T-cell (primary cell): ENCODE results near the gene TSC2. TPM values are rescaled to one million over a fixed set of nuclear protein-coding genes. Genes with fewer than 3 reads are reported as not detected.

ENCODE experiments used
- ATAC-seq, 4 experiments: fragments of 200-7000 bp in 3 of 4; fragments of 150-1000 bp in 1 of 4; cut with Tn5 transposase; replicated peaks in 1 of 4; 1 replicate in 3 of 4; 2 replicates in 1 of 4; pipeline ENCODE4 v1.10.0; 2021; ENCODE audit warnings: moderate library complexity in 3 of 4, mild to moderate bottlenecking in 2 of 4, moderate number of reproducible peaks in 1 of 4
- CTCF ChIA-PET, 2 donors: fragments of 300-600 bp; sonication (Branson Sonifier 250); formaldehyde crosslinking; loops; one replicate each; lab custom pipeline; 2022; ENCODE audit warnings: antibody characterized with exemption in 2 of 2; lab: Charles Lee
- POLR2A ChIA-PET, 2 donors: fragments of 300-600 bp; sonication (Branson Sonifier 250); formaldehyde crosslinking; loops; one replicate each; lab custom pipeline; 2022; ENCODE audit warnings: antibody characterized with exemption in 2 of 2; lab: Charles Lee
- DNase-seq, 35 experiments: peaks; one replicate each; pipeline versions ENCODE4 v3.0.0 to v3.0.0-alpha.2; 2013 to 2023
- H3K27ac ChIP-seq: one replicate; pipeline ENCODE4 v1.5.1; 2013; ENCODE audit warnings: low read length
- H3K27me3 ChIP-seq, 2 experiments: replicated peaks in 1 of 2; 1 replicate in 1 of 2; 2 replicates in 1 of 2; pipeline versions ENCODE4 v1.6.1 to v1.7.0; 2013; ENCODE audit warnings: low read length in 1 of 2, mixed read lengths in 1 of 2; ENCODE audit not compliant: control insufficient read depth in 2 of 2, insufficient read depth in 2 of 2; ENCODE audit errors: extremely low read depth in 1 of 2
- H3K36me3 ChIP-seq, 2 donors: 1 replicate in 1 of 2; 2 replicates in 1 of 2; pipeline versions ENCODE4 v1.6.1 to v1.7.0; 2013; ENCODE audit warnings: low read length in 1 of 2; ENCODE audit not compliant: control insufficient read depth in 2 of 2, insufficient read depth in 1 of 2; ENCODE audit errors: extremely low read depth in 1 of 2
- H3K4me1 ChIP-seq, 2 experiments: 1 replicate in 1 of 2; 2 replicates in 1 of 2; pipeline versions ENCODE4 v1.6.1 to v1.7.0; 2013; ENCODE audit warnings: low read length in 2 of 2, mixed read lengths in 1 of 2; ENCODE audit not compliant: insufficient read depth in 2 of 2, control insufficient read depth in 1 of 2; ENCODE audit errors: extremely low read depth in 1 of 2
- H3K4me3 ChIP-seq, 2 donors: 1 replicate in 1 of 2; 2 replicates in 1 of 2; pipeline versions ENCODE4 v1.5.1 to v1.7.0; 2013; ENCODE audit warnings: mild to moderate bottlenecking in 2 of 2, low read length in 1 of 2, moderate library complexity in 1 of 2; ENCODE audit not compliant: control insufficient read depth in 1 of 2; ENCODE audit errors: extremely low read depth in 1 of 2
- H3K9me3 ChIP-seq: 2 replicates; pipeline ENCODE4 v1.7.0; 2013
- H3K27ac Mint-ChIP-seq, 2 donors: one replicate each; pipeline ENCODE4 v1.8.0; 2020 to 2021; ENCODE audit warnings: mild to moderate bottlenecking in 2 of 2, mixed read lengths in 2 of 2
- H3K27me3 Mint-ChIP-seq, 2 donors: one replicate each; pipeline ENCODE4 v1.8.0; 2021 to 2022; ENCODE audit warnings: mixed read lengths in 2 of 2
- H3K36me3 Mint-ChIP-seq: one replicate; pipeline ENCODE4 v1.8.0; 2021; ENCODE audit warnings: mixed read lengths
- H3K4me1 Mint-ChIP-seq, 3 donors: one replicate each; pipeline ENCODE4 v1.8.0; 2020 to 2022; ENCODE audit warnings: mixed read lengths in 3 of 3, mild to moderate bottlenecking in 1 of 3
- H3K4me3 Mint-ChIP-seq, 3 donors: one replicate each; pipeline ENCODE4 v1.8.0; 2020 to 2022; ENCODE audit warnings: mild to moderate bottlenecking in 3 of 3, mixed read lengths in 3 of 3, moderate library complexity in 3 of 3
- H3K9me3 Mint-ChIP-seq, 3 donors: one replicate each; pipeline ENCODE4 v1.8.0; 2020 to 2022; ENCODE audit warnings: mixed read lengths in 3 of 3
- WGBS: methylation state at CpG from one replicate; pipeline ENCODE4 v1.1.5; 2013; ENCODE audit warnings: missing lambda C conversion rate; ENCODE audit not compliant: insufficient coverage; 5-methylcytosine and 5-hydroxymethylcytosine counted together
- total RNA-seq, 35 experiments: library from RNA in 6 of 35; stranded (reverse) in 6 of 35; fragments of 120-200 nt in 1 of 35; gene quantifications; one replicate each; pipeline versions ENCODE4 v1.2.1 to v1.2.4 and lab custom pipeline; 2013 to 2026

The TSC2 gene
- total RNA-seq, 5 donors from 2014 or later (not counting 1 experiment from before 2014, with no cell fraction given) = 134 to 181 (median 161) TPM

- Histone ChIP-seq H3K9me3 (no peaks in the 10 kb centered on the region), H3K4me1 (peaks cover 0 to 9% of the 10 kb centered on the region in 2 experiments), H3K36me3 (no peaks in the 10 kb centered on the region), H3K27ac (no peak overlapping the region), H3K4me3 (no peak overlapping the region), H3K27me3 (peaks cover 0 to 41% of the 10 kb centered on the region in 2 experiments)
- DNase-seq = peak in 1 of 35 experiments; percentile 42
- H3K27me3 Mint-ChIP-seq = peaks cover 4 to 20% of the 10 kb centered on the region in 2 donors
- no peak overlapping the region for H3K4me3 Mint-ChIP-seq
- POLR2A ChIA-PET = interaction anchor here in 1 of 2 donors (0.6 kb wide), 1 partner anchor 983 kb away, joined by 6 read pairs; no protein-coding TSS in a partner anchor
- no peak overlapping the region for H3K27ac Mint-ChIP-seq
- no peaks in the 10 kb centered on the region for H3K9me3 Mint-ChIP-seq
- H3K36me3 Mint-ChIP-seq = no peaks in the 10 kb centered on the region
- CTCF ChIA-PET = no interaction called here
- WGBS = 48% methylated on average over 12 of the region's 13 CpGs
- peaks cover 0 to 7% (median 2%) of the 10 kb centered on the region in 3 donors for H3K4me1 Mint-ChIP-seq
- ATAC-seq = peak in 1 of 4 experiments; percentile 24
These were observed 31.3 kb upstream of the TSC2 start for GRCh38 chr16:2016407-2016922.

- Mint-ChIP-seq H3K27me3 (peaks cover 11 to 34% of the 10 kb centered on the region in 2 donors), H3K4me3 (peak within 1 kb of the TSS in 1 of 3 donors; percentile 56), H3K36me3 (no peaks in the 10 kb centered on the region), H3K27ac (no peak within 1 kb of the TSS), H3K4me1 (peaks cover 9 to 20% (median 13%) of the 10 kb centered on the region in 3 donors), H3K9me3 (no peaks in the 10 kb centered on the region)
- WGBS = 4% methylated on average over 29 of the region's 33 CpGs
- DNase-seq = peak in 4 of 35 experiments; percentile 18 to 29 (median 25)
- ChIA-PET POLR2A (no interaction called here), CTCF (no interaction called here)
- Histone ChIP-seq H3K36me3 (no peaks in the 10 kb centered on the region), H3K4me1 (peaks cover 2 to 29% of the 10 kb centered on the region in 2 experiments), H3K9me3 (no peaks in the 10 kb centered on the region), H3K27me3 (peaks cover 0 to 55% of the 10 kb centered on the region in 2 experiments), H3K27ac (no peak within 1 kb of the TSS), H3K4me3 (peak within 1 kb of the TSS in 1 of 2 donors; percentile 26)
- no peak for ATAC-seq
These were observed 28.3 kb upstream of the TSC2 start, which contains the start of gene NPW for GRCh38 chr16:2019518-2019920. NPW (plus strand) TSS chr16:2019785.

- peaks cover 2 to 29% of the 10 kb centered on the region in 2 experiments for H3K4me1 ChIP-seq
- H3K36me3 ChIP-seq = no peaks in the 10 kb centered on the region
- 5% methylated on average over 96 of the region's 96 CpGs for WGBS
- no peaks in the 10 kb centered on the region for H3K9me3 ChIP-seq
- H3K27ac Mint-ChIP-seq = no peak overlapping the region
- H3K4me1 Mint-ChIP-seq = peaks cover 9 to 20% (median 13%) of the 10 kb centered on the region in 3 donors
- no peaks in the 10 kb centered on the region for H3K36me3 Mint-ChIP-seq
- no peak overlapping the region for H3K27ac ChIP-seq
- H3K4me3 Mint-ChIP-seq = peak overlapping the region in 1 of 3 donors; percentile 56
- no peaks in the 10 kb centered on the region for H3K9me3 Mint-ChIP-seq
- H3K27me3 ChIP-seq = peaks cover 0 to 59% of the 10 kb centered on the region in 2 experiments
- ChIA-PET POLR2A (no interaction called here), CTCF (interaction anchor here in 1 of 2 donors (0.6 to 1.3 kb wide), 2 partner anchors 135 to 807 kb away, joined by 3 read pairs; partner anchors contain the start of gene TRAF7)
- peaks cover 11 to 34% of the 10 kb centered on the region in 2 donors for H3K27me3 Mint-ChIP-seq
- peak overlapping the region in 1 of 2 donors; percentile 26 for H3K4me3 ChIP-seq
- no peak for ATAC-seq
- DNase-seq = no peak
These were observed 27.6 kb upstream of the TSC2 start for GRCh38 chr16:2019921-2020831.

GRCh38 chr16:2022723-2023091 lies 25.1 kb upstream of the TSC2 start:
- no peaks in the 10 kb centered on the region for H3K36me3 Mint-ChIP-seq
- Histone ChIP-seq H3K9me3 (no peaks in the 10 kb centered on the region), H3K36me3 (no peaks in the 10 kb centered on the region), H3K4me1 (peaks cover 2 to 46% of the 10 kb centered on the region in 2 experiments), H3K27ac (no peak overlapping the region), H3K4me3 (peak overlapping the region; percentile 27 to 35), H3K27me3 (peaks cover 0 to 69% of the 10 kb centered on the region in 2 experiments)
- ChIA-PET CTCF (interaction anchor here (0.6 to 1.5 kb wide), 9 partner anchors 19 to 1915 kb away, joined by 3 to 9 read pairs (median 4); partner anchors contain the start of genes NTHL1 (in 1 of the 2), PKD1 (in 1 of the 2), TRAF7 (in 1 of the 2) and TSC2 (in 1 of the 2)), POLR2A (interaction anchor here in 1 of 2 donors (0.9 kb wide), 1 partner anchor 133 kb away, joined by 4 read pairs; the partner anchor contains the start of gene TRAF7)
- peak overlapping the region; percentile 46 to 71 (median 55) for H3K4me3 Mint-ChIP-seq
- H3K27me3 Mint-ChIP-seq = peaks cover 11 to 34% of the 10 kb centered on the region in 2 donors
- H3K4me1 Mint-ChIP-seq = peaks cover 13 to 29% (median 16%) of the 10 kb centered on the region in 3 donors
- no peak overlapping the region for H3K27ac Mint-ChIP-seq
- ATAC-seq (peak; percentile 9 to 23 (median 9)), DNase-seq (no peak)
- 7% methylated on average over 13 of the region's 14 CpGs for WGBS
- H3K9me3 Mint-ChIP-seq = no peaks in the 10 kb centered on the region

- peaks cover 2 to 50% of the 10 kb centered on the region in 2 experiments for H3K4me1 ChIP-seq
- ATAC-seq = peak; percentile 80 to 91 (median 84)
- POLR2A ChIA-PET = no interaction called here
- H3K4me3 ChIP-seq = peak overlapping the region; percentile 35 to 40
- peak overlapping the region; percentile 77 to 83 for H3K27ac Mint-ChIP-seq
- H3K27ac ChIP-seq = peak overlapping the region; percentile 72
- H3K4me1 Mint-ChIP-seq = peaks cover 13 to 32% (median 16%) of the 10 kb centered on the region in 3 donors
- WGBS = 16% methylated on average over 40 of the region's 53 CpGs
- peaks cover 11 to 31% of the 10 kb centered on the region in 2 donors for H3K27me3 Mint-ChIP-seq
- no peaks in the 10 kb centered on the region for H3K9me3 ChIP-seq
- peak overlapping the region; percentile 48 to 71 (median 66) for H3K4me3 Mint-ChIP-seq
- CTCF ChIA-PET = interaction anchor here (0.6 to 1.5 kb wide), 9 partner anchors 19 to 1914 kb away, joined by 3 to 9 read pairs (median 3); partner anchors contain the start of genes PKD1 (in 1 of the 2) and TRAF7 (in 1 of the 2)
- H3K27me3 ChIP-seq = peaks cover 0 to 67% of the 10 kb centered on the region in 2 experiments
- DNase-seq = peak; percentile 82 to 99 (median 92)
- H3K9me3 Mint-ChIP-seq = no peaks in the 10 kb centered on the region
- H3K36me3 Mint-ChIP-seq = no peaks in the 10 kb centered on the region
- no peaks in the 10 kb centered on the region for H3K36me3 ChIP-seq
These were observed 24.4 kb upstream of the TSC2 start for GRCh38 chr16:2023092-2024031.
